ELR (cell line): Measurements from ENCODE around the gene AP5B1.

Source experiments
- DNase-seq: peaks from one replicate; pipeline ENCODE4 v3.0.0-alpha.2; 2015; ENCODE audit warnings: low read depth

The AP5B1 gene

DNA sequence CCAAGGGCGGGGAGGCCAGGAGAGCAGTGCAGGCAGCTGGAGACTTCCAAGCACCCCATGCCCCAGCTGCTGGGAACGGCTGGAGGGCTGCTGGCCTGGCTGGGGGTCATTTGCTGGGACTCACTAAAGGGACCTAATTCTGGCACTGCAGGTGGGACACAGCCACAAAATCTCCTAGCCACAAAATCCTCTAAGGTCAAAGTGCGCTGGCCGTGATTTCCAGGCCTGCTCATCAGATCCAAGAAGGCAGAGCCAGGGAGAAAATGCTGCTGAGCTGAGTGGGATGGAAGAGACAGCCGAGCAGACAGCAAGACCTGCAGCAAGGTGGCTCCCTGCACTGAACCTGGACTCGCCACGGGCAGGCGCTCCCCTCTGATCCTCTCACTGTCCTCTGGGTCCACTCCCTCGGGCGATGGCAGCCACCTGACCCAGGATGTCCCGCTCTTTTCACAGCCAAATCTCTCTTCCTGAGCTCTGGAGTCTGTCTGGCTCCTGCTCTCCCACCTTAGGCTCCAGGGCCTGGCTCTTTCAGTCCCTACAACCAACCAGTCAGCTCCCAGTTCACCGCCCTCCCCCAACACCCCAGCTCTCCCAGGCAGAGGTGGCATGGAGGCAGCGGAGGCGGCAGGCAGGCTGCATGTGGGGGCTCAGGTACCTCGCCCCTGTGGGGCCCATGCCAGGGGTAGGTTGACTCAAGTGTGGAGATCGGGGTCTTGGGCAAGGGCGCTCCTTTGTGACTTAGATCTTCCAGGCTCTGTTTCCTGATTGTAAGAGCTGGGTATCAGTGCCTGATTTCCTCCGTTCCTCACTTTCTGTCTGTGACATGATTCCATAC, 20.6 kb upstream of the AP5B1 start:
- DNase-seq, result no peak

DNA sequence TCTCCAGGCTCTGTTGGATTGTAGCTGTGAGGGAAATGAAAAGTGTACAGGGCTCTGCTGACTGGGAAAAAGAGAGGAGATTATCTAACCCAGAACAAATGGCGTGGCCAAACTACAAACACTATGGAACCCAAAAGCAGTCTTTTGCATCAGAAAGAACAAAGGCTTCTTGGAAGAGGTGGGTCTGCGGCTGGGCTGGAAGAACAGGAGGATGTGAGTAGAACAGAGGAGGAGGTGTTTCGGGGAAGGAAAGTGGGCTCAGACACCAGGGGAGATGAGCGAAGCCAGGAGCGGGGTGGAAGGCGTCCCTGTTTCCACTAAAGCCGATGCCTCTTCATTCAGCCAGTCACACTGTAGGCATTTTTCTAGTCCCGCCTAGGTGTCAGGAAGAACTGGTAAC, 18.1 kb upstream of the AP5B1 start:
- no peak for DNase-seq

DNA sequence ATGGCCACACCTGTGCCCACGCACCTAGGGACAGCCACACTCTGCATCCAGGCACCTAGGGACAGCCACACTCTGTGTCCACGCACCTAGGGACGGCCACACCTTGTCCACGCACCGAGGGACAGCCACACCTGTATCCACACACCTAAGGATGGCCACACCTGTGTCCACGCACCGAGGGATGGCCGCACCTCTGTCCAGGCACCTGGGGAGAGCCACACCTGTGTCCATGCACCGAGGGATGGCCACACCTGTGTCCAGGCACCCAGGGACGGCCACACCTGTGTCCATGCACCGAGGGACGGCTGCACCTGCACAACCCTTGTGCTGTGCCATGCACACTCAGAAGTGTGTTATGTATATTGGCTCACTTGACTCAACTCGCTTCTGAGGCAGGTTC, 16.9 kb upstream of the AP5B1 start:
- DNase-seq, result no peak

DNA sequence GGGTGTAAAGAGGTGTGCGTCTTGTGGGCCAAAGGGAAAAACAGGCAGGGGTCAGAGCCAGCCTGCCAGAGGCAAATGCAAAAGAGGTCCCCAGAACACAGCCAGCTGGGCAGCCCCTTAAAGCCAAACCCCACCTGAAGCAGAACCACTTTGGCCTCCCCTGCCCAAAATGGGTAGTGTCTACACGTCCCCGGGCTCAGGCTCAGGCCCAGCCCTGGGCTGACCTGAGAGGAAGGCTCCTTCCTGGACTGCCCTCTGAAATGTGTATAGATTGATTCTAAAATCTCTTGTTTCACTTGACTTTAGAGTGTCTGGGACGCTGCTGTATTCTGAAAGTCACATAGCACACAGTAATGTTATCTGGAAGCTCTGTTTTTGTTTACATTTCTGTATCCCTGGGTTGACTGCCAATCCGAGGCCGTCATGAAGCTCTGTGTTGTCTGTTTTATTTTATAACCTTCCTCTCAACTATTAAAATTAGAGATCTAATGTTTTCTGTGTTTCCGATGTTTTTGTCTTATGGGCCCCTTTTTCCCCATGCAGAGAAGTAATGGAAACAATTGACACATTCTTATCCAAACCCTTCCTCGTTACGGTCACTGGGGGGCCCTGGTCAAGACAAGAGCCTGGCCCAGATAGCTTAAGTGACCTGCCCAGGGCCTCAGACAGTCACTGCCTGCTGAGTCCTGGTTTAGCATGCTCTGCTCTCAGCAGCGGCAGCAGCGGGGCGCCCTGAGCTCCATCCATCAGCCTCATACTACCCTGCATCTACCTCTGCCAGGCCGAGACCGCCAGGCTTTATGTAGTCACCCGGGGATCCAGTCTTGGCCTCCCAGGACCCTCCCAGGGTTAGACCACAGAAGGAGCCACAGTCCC, 16.2 kb upstream of the AP5B1 start:
- DNase-seq, result no peak

DNA sequence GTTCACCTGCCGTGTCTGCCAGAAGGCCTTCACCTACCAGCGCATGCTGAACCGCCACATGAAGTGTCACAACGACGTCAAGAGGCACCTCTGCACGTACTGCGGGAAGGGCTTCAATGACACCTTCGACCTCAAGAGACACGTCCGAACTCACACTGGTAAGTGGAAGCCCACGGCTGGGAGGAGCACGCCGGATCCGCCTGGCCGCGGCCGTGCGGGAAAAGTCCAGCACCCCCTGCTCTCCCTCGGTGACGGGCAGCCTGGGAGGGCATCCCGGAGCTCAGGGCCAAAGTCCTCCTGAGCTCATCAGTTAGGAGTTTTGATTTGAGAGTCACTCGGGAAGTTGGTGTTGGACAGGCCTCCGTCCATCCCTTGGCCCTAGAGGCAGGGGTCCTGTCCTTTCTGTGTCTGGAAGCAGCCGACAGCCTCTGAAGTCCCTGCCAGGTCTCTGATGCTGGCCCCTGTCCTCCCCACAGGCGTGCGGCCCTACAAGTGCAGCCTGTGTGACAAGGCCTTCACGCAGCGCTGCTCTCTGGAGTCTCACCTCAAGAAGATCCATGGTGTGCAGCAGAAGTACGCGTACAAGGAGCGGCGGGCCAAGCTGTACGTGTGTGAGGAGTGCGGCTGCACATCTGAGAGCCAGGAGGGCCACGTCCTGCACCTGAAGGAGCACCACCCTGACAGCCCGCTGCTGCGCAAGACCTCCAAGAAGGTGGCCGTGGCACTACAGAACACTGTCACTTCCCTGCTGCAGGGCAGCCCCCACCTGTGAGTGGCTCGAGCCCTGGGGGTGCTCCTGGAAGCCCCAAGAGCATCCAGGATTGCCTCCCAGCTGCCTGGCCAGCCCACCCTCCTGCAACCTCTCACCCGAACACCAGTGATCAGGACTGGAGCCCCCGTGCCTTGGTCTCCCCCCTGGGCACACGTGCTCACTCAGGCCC, 14.1 kb upstream of the AP5B1 start:
- DNase-seq, result no peak

DNA sequence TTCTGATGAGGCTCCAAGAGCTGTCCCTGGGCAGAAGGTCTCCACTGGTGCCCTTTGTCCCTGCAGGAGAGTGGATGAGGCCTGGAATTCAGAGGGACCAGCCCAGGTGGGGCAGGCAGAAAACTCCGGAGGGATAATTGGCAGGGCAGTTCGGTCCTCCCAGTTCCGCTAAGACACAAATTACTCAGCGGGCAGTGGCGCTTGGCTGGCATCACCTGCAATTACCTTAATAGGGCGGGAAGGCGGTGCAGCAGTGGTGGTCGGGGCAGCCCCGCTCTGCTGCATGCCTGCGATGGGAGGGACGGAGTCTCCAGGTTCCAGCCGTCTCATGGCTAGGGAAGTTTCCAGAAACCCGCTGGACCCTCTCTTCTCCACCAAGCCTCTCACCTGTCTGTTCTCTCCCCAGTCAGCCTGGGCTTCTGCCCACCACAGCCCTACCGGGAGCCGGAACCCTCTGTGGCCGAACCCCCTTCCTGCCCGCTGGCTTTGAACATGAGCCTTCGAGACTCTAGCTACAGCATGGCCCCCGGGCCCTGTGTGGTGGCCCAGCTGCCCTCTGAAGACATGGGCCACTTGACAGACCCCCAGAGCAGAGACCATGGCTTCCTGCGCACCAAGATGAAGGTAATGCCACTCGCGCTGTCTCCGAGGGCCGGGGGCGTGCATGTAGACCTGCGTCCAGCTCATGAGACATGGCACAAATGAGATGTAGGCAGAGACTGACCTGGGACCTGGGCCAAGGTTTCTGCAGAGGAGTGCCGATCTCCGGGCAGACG, 13.0 kb upstream of the AP5B1 start:
- no peak for DNase-seq

DNA sequence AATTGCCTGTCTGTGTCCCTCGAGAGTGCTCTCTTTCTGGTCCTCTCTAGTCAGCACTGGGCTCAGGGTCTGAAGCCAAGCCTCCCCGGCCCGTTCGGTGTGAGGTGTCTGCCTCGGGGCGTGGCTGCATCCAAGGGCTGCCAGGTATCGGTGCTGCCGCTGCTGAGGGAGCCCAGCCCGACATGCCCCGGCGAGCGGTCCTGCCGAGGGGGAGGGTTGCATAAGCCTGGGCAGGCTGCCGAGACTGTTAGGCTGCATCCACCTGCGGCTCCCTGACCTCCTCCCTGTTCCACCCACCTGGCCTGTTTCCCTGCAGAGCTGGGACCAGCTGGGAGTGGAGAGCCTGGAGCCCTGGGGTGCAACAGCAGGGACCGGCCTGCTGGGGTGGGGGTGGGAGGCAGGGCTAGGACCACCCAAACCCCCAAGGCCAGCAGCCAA, 12.4 kb upstream of the AP5B1 start:
- DNase-seq, result no peak

DNA sequence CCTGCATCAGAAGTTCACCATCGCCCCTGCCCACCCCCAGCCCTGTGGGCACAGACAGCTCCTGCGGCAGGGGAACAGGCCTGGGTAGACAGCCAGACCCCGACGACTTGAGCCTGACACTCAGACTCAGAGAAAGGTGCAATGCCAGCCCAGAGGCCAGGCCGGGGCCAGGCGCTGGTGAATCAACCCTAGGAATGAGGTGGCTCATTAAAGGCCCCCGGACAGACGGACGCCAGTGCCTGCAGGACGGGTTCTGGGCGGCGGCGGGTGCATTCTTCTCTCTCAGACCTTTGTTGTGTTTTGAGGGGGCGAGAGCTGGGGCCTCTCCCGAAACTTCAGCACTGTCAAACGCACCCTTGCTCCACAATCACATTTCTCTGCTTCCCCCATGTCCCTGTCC, 11.7 kb upstream of the AP5B1 start:
- DNase-seq, result no peak

DNA sequence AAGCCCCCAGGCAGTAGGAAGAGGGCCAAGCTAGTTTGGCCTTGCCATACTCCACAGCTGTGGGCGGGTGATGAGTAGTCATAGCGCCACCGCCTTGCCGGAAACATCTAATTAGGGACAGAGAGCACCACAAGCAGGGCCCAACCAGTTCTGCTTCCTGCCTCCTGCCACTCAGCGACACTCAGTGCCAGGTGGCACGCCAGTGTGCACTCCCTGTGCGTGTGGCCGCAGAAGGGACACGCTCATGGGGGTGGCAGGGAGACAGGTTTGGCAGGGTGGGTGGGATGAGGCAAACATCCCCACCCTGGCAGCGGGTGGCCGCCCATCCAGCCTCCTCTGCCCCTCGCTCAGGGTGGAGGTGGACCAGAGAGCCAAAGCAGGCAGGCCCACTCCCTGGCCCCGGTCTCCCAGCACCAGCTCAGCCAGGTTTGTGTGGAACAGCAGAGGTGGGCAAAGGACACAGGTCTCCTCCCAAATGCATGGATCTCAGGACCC, 11.0 kb upstream of the AP5B1 start:
- DNase-seq, result no peak

DNA sequence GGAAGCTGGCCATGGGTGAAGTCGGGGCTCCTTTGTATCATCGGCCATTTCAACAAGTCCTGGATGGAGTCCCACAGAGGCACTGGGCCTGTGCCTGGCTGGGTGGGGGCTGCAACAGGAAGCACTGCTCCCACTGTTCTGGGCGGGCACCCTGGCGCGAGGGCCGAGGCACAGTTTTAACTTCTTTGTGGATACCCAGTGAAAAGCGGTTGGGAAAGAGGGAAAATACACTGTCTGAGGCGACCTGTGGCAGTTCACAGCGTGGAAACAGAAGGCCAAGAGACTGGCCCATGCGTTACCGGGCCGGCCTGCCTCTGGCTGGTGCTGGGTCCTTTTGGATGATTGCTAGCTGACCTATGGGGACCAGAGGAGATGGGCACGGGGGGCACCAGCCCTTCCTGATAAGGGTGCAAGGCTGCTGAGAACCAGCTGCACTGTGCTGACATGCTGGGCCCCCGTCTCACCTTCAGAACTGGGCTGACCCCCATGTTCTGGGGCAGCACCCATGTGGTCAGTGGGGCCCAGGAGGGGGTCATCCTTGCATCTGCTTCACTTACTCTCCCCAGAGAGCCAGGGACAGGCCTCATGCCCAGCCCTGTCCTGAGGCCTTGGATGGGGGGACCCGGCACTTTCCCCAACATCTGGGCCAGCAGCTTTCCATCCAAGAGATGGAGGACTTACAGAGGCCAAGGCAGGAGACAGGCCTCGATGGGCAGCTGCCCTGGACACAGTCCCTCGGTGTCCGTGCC, 10.3 kb upstream of the AP5B1 start:
- no peak for DNase-seq

DNA sequence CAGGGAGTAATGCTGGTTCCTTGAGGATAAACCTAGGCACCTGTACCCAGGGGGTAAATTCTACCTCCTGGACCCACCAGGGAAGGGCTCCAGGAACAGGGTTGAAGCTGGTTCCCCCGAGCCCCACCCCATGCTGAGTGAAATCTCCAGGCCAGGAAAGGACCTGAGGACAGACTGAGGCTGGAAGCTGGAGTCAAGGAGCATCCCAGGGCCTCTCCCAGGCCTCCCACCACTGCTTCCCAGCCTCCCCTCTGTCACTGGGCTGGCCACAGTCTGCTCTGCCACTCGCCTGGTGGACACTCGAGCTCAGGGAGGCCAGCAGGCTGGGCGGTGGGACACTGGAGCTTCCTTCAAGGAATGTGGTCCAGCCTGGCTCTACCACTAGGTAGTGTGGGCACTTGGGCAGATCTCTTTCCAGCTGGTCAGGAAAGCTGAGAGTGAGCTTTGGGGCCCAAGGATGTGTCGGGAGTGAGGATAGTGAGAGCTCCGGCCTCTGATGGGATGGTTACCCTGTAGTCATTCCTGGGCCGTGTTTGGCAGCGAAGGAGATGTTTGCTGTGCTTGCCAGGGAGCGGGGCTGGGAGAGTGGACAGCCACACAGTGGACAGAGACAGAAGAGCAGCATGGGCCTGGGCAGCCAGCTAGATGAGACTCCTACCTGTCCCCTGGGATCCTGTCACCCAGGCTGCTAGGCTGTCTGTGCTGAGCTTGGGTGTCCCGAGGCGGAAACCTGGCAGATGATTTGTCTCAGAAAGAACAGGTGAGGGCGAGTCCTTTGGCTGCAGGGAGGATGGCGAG, 9.5 kb upstream of the AP5B1 start:
- no peak for DNase-seq

DNA sequence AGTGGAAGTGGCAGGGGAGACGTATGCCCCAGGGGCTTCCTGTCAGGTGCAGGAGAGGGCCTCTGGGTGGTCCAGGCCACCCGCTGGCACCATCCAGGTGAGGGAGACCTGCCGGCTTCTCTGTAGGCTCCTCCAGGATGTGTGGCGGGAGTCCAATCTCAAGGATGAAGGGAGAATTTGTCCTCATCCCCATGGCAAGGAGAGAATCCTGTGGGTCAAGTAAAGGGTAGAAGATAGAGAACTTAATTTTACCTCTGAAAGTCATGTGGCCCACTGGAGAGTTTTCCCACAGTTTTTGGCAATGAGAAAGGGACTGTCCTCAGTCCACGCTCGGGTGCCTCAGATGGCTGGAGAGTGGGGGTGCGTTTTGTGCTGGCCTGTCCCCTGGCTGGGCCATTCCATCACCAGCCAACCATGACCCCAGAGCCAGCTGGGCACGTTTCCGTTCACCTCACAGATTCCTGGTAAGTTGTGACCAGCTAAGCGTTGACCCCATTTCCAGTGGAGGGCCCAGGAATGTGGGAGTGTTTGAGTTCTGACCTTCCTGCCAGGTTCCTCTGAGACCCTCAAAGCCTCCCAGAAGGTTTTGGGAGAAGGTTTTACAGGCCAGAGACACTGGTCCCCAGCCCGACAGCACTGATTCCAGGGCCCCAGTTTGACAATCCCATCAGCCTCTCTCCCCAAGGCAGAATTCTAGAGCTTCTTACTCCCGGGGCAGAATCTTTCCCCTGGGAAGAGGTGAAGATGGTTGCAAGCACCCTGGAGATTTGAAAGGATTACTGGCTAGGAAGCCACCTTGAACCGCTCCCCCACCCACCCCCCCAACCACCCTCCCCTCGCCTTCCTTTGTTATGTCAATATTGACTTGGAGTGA, 8.7 kb upstream of the AP5B1 start:
- DNase-seq, result no peak

DNA sequence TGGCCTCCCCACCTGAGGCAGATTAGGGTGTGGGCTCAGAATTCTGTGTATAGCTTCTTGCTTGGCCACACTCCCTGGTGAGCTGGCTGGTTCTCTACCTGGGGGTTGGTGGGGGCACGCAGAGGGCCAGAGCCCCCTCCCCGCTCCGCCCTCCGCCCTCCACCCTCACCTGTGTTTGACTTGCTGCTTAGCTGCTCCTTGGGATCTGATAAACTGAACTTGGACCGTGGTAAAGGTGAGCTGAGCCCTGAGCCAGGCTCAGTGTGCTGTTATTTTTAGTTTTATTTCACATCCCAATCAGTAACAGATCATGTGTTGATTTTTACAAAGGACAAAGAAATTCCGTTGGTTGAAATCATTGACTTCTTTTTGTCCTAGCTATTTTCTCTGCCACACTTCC, 8.0 kb upstream of the AP5B1 start:
- DNase-seq, result no peak

DNA sequence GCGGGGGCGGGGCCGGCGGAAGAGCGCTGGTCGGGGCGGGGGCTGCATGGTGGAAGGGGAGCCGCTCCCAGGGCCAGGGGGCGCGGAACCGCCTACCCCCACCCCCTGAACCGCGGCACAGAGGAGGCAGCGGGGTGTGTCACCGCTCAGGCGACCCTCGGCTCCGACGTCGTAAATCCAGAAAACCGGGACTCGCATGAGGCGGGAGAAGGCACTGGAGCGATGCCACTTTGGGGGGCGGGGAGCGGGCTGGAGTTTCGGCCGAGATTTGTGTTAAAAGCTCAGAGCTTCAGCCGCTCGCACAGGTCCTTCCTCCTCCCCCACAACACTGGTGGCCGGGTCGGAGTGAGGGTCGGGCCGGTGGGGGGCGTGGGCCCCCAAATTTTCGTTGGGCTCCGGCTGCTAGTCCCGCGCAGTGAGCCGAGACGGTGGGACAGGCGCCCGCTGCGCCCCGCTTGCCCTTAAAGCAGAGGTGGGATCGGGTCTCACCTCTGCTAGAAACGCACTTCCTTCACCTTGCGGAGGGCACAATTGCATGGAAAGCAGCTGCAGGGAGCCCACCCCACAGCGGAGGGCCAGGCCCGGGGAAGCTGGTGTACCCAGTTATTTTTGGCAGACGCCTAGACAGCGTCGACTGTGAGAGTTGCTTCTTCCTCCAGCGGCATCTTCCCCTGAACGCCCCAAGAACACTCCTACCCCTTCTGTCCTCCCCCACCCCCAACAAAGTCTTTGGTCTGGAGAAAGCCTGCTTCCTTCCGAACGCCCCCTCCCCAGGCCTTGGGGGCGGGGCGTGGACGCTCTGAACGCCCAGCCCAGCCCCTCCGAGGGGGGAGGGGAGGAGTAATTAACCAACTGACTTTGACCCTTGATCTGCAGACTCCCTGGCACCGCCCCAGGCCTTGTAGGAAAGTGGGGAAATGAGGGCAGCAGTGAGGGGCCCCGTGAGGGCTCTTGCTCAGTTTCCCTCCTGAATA, 7.2 kb upstream of the AP5B1 start:
- DNase-seq, result no peak

DNA sequence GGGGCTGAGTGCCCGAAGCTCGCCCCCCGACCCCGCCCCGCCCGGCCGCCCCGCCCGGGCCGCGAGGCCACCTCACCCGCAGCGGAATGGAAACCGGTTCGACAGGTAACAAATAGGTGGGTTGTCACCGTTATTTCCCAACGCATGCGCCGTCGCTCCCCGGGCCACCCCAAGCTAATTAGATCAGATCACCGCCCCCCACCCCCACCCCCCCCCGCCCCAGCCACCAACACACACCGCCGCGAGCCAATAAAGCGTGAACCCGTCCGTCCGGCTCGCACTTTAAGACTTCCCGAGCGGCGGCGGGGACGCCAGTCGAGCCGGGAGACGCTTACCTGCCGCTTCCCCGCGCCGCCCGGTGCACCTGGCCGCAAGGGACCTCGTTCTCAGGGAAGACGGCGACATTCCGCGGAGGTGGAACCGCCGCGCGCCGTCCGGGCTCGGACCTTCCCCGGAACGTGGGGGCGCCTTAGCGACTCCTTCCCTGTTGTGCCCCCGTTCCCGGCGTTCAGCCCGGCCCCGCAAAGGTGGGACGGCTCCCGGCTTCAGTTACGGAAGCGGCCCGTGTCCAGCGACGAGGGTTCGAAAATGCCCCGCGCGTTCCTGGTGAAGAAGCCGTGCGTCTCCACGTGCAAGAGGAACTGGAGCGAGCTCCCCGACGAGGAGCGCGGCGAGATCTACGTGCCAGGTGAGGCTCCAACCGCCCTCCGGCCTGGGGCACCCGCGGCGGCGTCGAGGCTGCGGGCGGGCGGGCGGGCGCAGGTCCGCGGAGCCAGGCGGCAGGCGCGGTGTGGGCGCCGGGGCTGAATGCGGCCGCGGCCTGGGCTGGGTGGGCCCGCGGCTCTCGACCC, 6.2 kb upstream of the AP5B1 start, which contains the start of gene OVOL1:
Gene OVOL1 (plus strand): TSS at position 278 of the 851 bp plus-strand sequence. CDS start 311 bp downstream, at position 589.
- no peak for DNase-seq
